K562 (cell line): ENCODE results near the gene GPR4. TPM values are rescaled to one million over a fixed set of nuclear protein-coding genes. Genes with fewer than 3 reads are reported as not detected.

ENCODE experiments used
- ATF1 ChIP-seq, 2 experiments: fragments of 450-650 bp in 1 of 2; IDR thresholded peaks; 2 replicates each; pipeline ENCODE4 v1.6.1; 2016; ENCODE audit warnings: missing compliant biosample characterization in 1 of 2, missing genetic modification characterization in 1 of 2
- BHLHE40 ChIP-seq: IDR thresholded peaks from 2 replicates; pipeline ENCODE4 v1.6.1; 2011; ENCODE audit warnings: low read length, improper control_type of control experiment
- CREM ChIP-seq: IDR thresholded peaks from 2 replicates; pipeline ENCODE4 v1.6.1; 2014; ENCODE audit warnings: antibody characterized with exemption, low read depth
- ESRRB ChIP-seq: fragments of 250-450 bp; sonication (Bioruptor Pico); IDR thresholded peaks from 2 replicates; pipeline ENCODE4 v1.5.0; 2020; ENCODE audit warnings: mild to moderate bottlenecking, moderate library complexity, borderline replicate concordance
- FOS ChIP-seq: IDR thresholded peaks from 3 replicates; pipeline ENCODE4 v1.6.1; 2011; ENCODE audit not compliant: insufficient read length; ENCODE audit errors: extremely low read depth
- GTF2E2 ChIP-seq: fragments of 200-800 bp; sonication (Bioruptor generic); IDR thresholded peaks from 2 replicates; pipeline ENCODE4 v1.6.1; 2016; ENCODE audit warnings: missing genetic modification characterization, missing compliant biosample characterization
- HCFC1 ChIP-seq: IDR thresholded peaks from 2 replicates; pipeline ENCODE4 v1.6.1; 2012; ENCODE audit warnings: low read depth, low read length, improper control_type of control experiment
- HMG20B ChIP-seq: fragments of 250-450 bp; sonication (Bioruptor Pico); IDR thresholded peaks from 2 replicates; pipeline ENCODE4 v1.5.0; 2021; ENCODE audit warnings: mild to moderate bottlenecking
- HOXB6 ChIP-seq: fragments of 250-450 bp; sonication (Bioruptor Pico); IDR thresholded peaks from 2 replicates; pipeline ENCODE4 v1.5.1; 2022; ENCODE audit warnings: mild to moderate bottlenecking, borderline replicate concordance
- NCOR1 ChIP-seq: fragments of 450-650 bp; IDR thresholded peaks from 2 replicates; pipeline ENCODE4 v1.6.1; 2016; ENCODE audit warnings: mild to moderate bottlenecking, moderate library complexity
- PML ChIP-seq: IDR thresholded peaks from 2 replicates; pipeline ENCODE4 v1.6.1; 2012; ENCODE audit warnings: low read length, inconsistent platforms
- POLR2H ChIP-seq: IDR thresholded peaks from 2 replicates; pipeline ENCODE4 v1.6.1; 2016; ENCODE audit warnings: missing genetic modification characterization, low read depth, mild to moderate bottlenecking, control low read depth, missing compliant biosample characterization, moderate library complexity
- SMARCA5 ChIP-seq: fragments of 450-650 bp; IDR thresholded peaks from 2 replicates; pipeline ENCODE4 v1.6.1; 2016
- SMARCB1 ChIP-seq: IDR thresholded peaks from 2 replicates; pipeline ENCODE4 v1.6.1; 2011; ENCODE audit warnings: improper control_type of control experiment, low read depth; ENCODE audit not compliant: insufficient read length
- SPI1 ChIP-seq: IDR thresholded peaks from 2 replicates; pipeline ENCODE4 v1.6.1; 2011; ENCODE audit warnings: low read depth, low read length, control low read depth, borderline replicate concordance
- TEAD4 ChIP-seq, 2 experiments: sonication (generic) in 1 of 2; formaldehyde crosslinking in 1 of 2; IDR thresholded peaks; 2 replicates each; pipeline versions ENCODE4 v1.6.1 to v1.8.0; 2012 to 2022; ENCODE audit warnings: borderline replicate concordance in 1 of 2, inconsistent platforms in 1 of 2, low read length in 1 of 2, mild to moderate bottlenecking in 1 of 2, missing genetic modification reagents in 1 of 2
- XRCC5 ChIP-seq: fragments of 200-400 bp; formaldehyde crosslinking; IDR thresholded peaks from 2 replicates; pipeline ENCODE4 v1.6.1; 2017; ENCODE audit warnings: low read depth, mild to moderate bottlenecking, low read length
- ZKSCAN8 ChIP-seq: fragments of 200-800 bp; sonication (Bioruptor generic); IDR thresholded peaks from 2 replicates; pipeline ENCODE4 v1.6.1; 2016; ENCODE audit warnings: missing genetic modification characterization, missing compliant biosample characterization
- ZNF384 ChIP-seq: IDR thresholded peaks from 2 replicates; pipeline ENCODE4 v1.6.1; 2012; ENCODE audit warnings: low read depth, low read length, improper control_type of control experiment
- ZNF589 ChIP-seq: fragments of 200-800 bp; sonication (Bioruptor generic); IDR thresholded peaks from 2 replicates; pipeline ENCODE4 v1.6.1; 2016; ENCODE audit warnings: low read depth, missing genetic modification characterization, missing compliant biosample characterization
- polyA plus RNA-seq, 8 experiments: library from polyadenylated mRNA; depleted of rRNA in 4 of 8; stranded (reverse) in 5 of 8; unstranded in 3 of 8; fragments of >200 nt; fragmentation: Nextera tagmentation in 2 of 8; fragmentation: Illumina TruSeq in 1 of 8; extraction: Ambion mirVana in 2 of 8; extraction: Trizol in 1 of 8; gene quantifications; 2 replicates each; pipeline versions ENCODE4 v1.2.1 to v1.2.3, GENCODE V29; 2011 to 2014; ENCODE audit warnings: inconsistent platforms in 1 of 8, missing spikeins in 1 of 8
- total RNA-seq, 7 experiments: library from RNA; depleted of rRNA in 6 of 7; stranded (reverse); fragments of >200 nt in 6 of 7; fragmentation: Illumina TruSeq in 2 of 7; extraction: Trizol in 2 of 7; gene quantifications; 2 replicates each; pipeline versions ENCODE4 v1.2.1 to v1.2.3, GENCODE V29; 2011 to 2021; ENCODE audit warnings: low replicate concordance in 1 of 7
- TF ChIP-seq, protein P1 (sequence below): fragments of 200-800 bp; sonication (Bioruptor generic); IDR thresholded peaks from 2 replicates; pipeline ENCODE4 v1.6.1; 2017; ENCODE audit warnings: missing genetic modification characterization, missing compliant biosample characterization
- TF ChIP-seq, protein P2 (sequence below): fragments of 250-450 bp; sonication (Bioruptor Pico); IDR thresholded peaks from 2 replicates; pipeline ENCODE4 v1.4.0; 2020; ENCODE audit warnings: mild to moderate bottlenecking, moderate library complexity
- TF ChIP-seq, protein P3 (sequence below): fragments of 450-650 bp; formaldehyde crosslinking; conservative IDR thresholded peaks from 2 replicates; pipeline ENCODE4 v1.4.0; 2022; ENCODE audit warnings: mild to moderate bottlenecking, missing genetic modification characterization
- TF ChIP-seq, protein P4 (sequence below), 2 experiments: fragments of 200-800 bp in 1 of 2; sonication (Bioruptor generic) in 1 of 2; sonication (generic) in 1 of 2; formaldehyde crosslinking in 1 of 2; IDR thresholded peaks in 1 of 2; conservative IDR thresholded peaks in 1 of 2; 2 replicates each; pipeline versions ENCODE4 v1.5.0 to v1.6.1; 2016 to 2020; ENCODE audit warnings: missing compliant biosample characterization in 1 of 2, missing genetic modification characterization in 1 of 2, missing genetic modification reagents in 1 of 2

Gene GPR4
- total and polyA plus RNA-seq, 9 of the 15 experiments (the other 6 are each of a cell fraction or from before 2014, with no cell fraction given), result 0.03 to 0.09 (median 0.04) TPM; not detected in 5

DNA sequence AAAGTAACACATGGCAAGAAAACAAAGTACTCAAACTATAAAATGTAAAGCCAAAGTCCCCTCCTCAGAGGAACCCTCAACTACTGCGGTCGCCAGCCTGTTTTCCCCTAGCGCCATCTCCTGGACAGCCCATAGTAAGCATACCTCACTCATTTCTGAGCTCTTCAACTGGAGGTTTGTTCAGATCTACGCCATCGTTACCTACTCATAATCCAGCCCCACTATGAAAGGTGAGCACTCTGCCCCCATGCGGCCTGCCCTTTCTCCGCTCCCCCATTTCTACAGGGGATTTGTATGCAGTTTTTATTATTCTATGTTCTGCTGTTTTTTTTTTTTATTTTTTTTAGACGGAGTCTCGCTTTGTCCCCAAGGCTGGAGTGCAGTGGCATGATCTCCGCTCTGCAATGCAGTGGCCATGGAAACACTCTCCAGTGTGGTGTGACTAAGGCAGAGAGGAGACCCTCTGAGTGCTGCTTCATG lies 43.6 kb downstream of the GPR4 start (continued):
- TF ChIP-seq, protein P1, sequence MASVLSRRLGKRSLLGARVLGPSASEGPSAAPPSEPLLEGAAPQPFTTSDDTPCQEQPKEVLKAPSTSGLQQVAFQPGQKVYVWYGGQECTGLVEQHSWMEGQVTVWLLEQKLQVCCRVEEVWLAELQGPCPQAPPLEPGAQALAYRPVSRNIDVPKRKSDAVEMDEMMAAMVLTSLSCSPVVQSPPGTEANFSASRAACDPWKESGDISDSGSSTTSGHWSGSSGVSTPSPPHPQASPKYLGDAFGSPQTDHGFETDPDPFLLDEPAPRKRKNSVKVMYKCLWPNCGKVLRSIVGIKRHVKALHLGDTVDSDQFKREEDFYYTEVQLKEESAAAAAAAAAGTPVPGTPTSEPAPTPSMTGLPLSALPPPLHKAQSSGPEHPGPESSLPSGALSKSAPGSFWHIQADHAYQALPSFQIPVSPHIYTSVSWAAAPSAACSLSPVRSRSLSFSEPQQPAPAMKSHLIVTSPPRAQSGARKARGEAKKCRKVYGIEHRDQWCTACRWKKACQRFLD (CRISPR knock-in tag), result no peak
- TF ChIP-seq ZNF589 (CRISPR knock-in tag) (no peak), HCFC1 (0 out of 2 replicates have a peak, but pooled peaks have one; percentile 5), ZNF384 (peak; percentile 61; the same call in 1 of the 2 replicates), HMG20B (CRISPR knock-in tag) (no peak), SMARCB1 (no peak), BHLHE40 (no peak), ZKSCAN8 (CRISPR knock-in tag) (no peak), NCOR1 (no peak; the same call in 1 of the 2 replicates), TEAD4 (IDR thresholded peaks at IDR 0.05; ENCODE audit: low read length) (peak; percentile 37; the same call in 1 of the 2 replicates), TEAD4 (CRISPR knock-in tag; IDR thresholded peaks at IDR 0.05; ENCODE audit: borderline replicate concordance) (no peak), SPI1 (no peak), CREM (peak; percentile 67), GTF2E2 (tag) (no peak), ESRRB (CRISPR knock-in tag) (no peak), FOS (no peak), XRCC5 (0 out of 2 replicates have a peak, but pooled peaks have one; percentile 69), HOXB6 (CRISPR knock-in tag) (no peak), SMARCA5 (no peak), POLR2H (tag) (no peak), PML (no peak), ATF1 (CRISPR knock-in tag; IDR thresholded peaks at IDR 0.05) (no peak), ATF1 (tag; IDR thresholded peaks at IDR 0.05) (0 out of 2 replicates have a peak, but pooled peaks have one; percentile 35)
- TF ChIP-seq, protein P2, sequence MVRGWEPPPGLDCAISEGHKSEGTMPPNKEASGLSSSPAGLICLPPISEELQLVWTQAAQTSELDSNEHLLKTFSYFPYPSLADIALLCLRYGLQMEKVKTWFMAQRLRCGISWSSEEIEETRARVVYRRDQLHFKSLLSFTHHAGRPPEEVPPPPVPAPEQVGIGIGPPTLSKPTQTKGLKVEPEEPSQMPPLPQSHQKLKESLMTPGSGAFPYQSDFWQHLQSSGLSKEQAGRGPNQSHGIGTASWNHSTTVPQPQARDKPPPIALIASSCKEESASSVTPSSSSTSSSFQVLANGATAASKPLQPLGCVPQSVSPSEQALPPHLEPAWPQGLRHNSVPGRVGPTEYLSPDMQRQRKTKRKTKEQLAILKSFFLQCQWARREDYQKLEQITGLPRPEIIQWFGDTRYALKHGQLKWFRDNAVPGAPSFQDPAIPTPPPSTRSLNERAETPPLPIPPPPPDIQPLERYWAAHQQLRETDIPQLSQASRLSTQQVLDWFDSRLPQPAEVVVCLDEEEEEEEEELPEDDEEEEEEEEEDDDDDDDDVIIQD (CRISPR knock-in tag), result no peak
- TF ChIP-seq, protein P3, sequence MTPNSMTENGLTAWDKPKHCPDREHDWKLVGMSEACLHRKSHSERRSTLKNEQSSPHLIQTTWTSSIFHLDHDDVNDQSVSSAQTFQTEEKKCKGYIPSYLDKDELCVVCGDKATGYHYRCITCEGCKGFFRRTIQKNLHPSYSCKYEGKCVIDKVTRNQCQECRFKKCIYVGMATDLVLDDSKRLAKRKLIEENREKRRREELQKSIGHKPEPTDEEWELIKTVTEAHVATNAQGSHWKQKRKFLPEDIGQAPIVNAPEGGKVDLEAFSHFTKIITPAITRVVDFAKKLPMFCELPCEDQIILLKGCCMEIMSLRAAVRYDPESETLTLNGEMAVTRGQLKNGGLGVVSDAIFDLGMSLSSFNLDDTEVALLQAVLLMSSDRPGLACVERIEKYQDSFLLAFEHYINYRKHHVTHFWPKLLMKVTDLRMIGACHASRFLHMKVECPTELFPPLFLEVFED, result 0 out of 2 replicates have a peak, but pooled peaks have one; percentile 7
- TF ChIP-seq, protein P4, sequence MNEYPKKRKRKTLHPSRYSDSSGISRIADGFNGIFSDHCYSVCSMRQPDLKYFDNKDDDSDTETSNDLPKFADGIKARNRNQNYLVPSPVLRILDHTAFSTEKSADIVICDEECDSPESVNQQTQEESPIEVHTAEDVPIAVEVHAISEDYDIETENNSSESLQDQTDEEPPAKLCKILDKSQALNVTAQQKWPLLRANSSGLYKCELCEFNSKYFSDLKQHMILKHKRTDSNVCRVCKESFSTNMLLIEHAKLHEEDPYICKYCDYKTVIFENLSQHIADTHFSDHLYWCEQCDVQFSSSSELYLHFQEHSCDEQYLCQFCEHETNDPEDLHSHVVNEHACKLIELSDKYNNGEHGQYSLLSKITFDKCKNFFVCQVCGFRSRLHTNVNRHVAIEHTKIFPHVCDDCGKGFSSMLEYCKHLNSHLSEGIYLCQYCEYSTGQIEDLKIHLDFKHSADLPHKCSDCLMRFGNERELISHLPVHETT (CRISPR knock-in tag; conservative IDR thresholded peaks at IDR 0.05 in 1 of 2, IDR thresholded peaks at IDR 0.05 in 1 of 2), result no peak
